ENCODE measurements around the gene SULT1B1.

SULT1B1 gene

GRCh38 chr4:69749771-69750170, 10.6 kb downstream of the SULT1B1 start:
- no peak for TF ChIP-seq CTCF (IDR thresholded peaks at IDR 0.05; ENCODE audit: low read length)
- no peak for TF ChIP-seq EZH2 (IDR thresholded peaks at IDR 0.05; ENCODE audit: borderline replicate concordance, low read length)
- H4K20me1 ChIP-seq (ENCODE audit: insufficient read depth, low read length), result no peaks in the 10 kb centered on the region
- no peak overlapping the region for H3K4me2 ChIP-seq (ENCODE audit: low read length)
- H3K79me2 ChIP-seq (ENCODE audit: insufficient read depth, low read length), result no peaks in the 10 kb centered on the region
- no peaks in the 10 kb centered on the region for H3K36me3 ChIP-seq (ENCODE audit: insufficient read depth, low read length)
- no peak overlapping the region for H3K4me3 ChIP-seq (ENCODE audit: low read depth, low read length, poor library complexity, severe bottlenecking)
- no peaks in the 10 kb centered on the region for H3F3A ChIP-seq (ENCODE audit: insufficient read depth, low read length)
- no peaks in the 10 kb centered on the region for H3K9me2 ChIP-seq (ENCODE audit: low read depth, low read length)
- H3K9ac ChIP-seq (ENCODE audit: low read length), result no peak overlapping the region
- H3K9me3 ChIP-seq (ENCODE audit: low read length), result no peaks in the 10 kb centered on the region
- no peaks in the 10 kb centered on the region for H3K4me1 ChIP-seq (ENCODE audit: insufficient read depth, low read length, severe bottlenecking)
- no peak overlapping the region for H3K27ac ChIP-seq (ENCODE audit: low read depth, low read length, poor library complexity, severe bottlenecking)
- H3K27me3 ChIP-seq (ENCODE audit: insufficient read depth, low read length), result no peaks in the 10 kb centered on the region
- no peak overlapping the region for H2AFZ ChIP-seq (ENCODE audit: low read length)

GRCh38 chr4:69748173-69748572, 12.2 kb downstream of the SULT1B1 start:
- Histone ChIP-seq H3K27ac (ENCODE audit: low read depth, low read length, poor library complexity, severe bottlenecking) (no peak overlapping the region), H3K9me3 (ENCODE audit: low read length) (no peaks in the 10 kb centered on the region), H3K9me2 (ENCODE audit: low read depth, low read length) (no peaks in the 10 kb centered on the region), H3K27me3 (ENCODE audit: insufficient read depth, low read length) (no peaks in the 10 kb centered on the region), H3F3A (ENCODE audit: insufficient read depth, low read length) (no peaks in the 10 kb centered on the region), H3K4me1 (ENCODE audit: insufficient read depth, low read length, severe bottlenecking) (no peaks in the 10 kb centered on the region), H3K36me3 (ENCODE audit: insufficient read depth, low read length) (no peaks in the 10 kb centered on the region), H2AFZ (ENCODE audit: low read length) (no peak overlapping the region), H3K9ac (ENCODE audit: low read length) (no peak overlapping the region), H3K79me2 (ENCODE audit: insufficient read depth, low read length) (no peaks in the 10 kb centered on the region), H3K4me3 (ENCODE audit: low read depth, low read length, poor library complexity, severe bottlenecking) (no peak overlapping the region), H3K4me2 (ENCODE audit: low read length) (no peak overlapping the region), H4K20me1 (ENCODE audit: insufficient read depth, low read length) (no peaks in the 10 kb centered on the region)
- TF ChIP-seq EZH2 (IDR thresholded peaks at IDR 0.05; ENCODE audit: borderline replicate concordance, low read length), result no peak
- no peak for TF ChIP-seq CTCF (IDR thresholded peaks at IDR 0.05; ENCODE audit: low read length)

GRCh38 chr4:69744157-69744478, 16.3 kb downstream of the SULT1B1 start:
- no peak overlapping the region for H3K9ac ChIP-seq (ENCODE audit: low read length)
- H3K4me1 ChIP-seq (ENCODE audit: insufficient read depth, low read length, severe bottlenecking), result no peaks in the 10 kb centered on the region
- no peaks in the 10 kb centered on the region for H3K27me3 ChIP-seq (ENCODE audit: insufficient read depth, low read length)
- H3K27ac ChIP-seq (ENCODE audit: low read depth, low read length, poor library complexity, severe bottlenecking), result no peak overlapping the region
- no peaks in the 10 kb centered on the region for H3K79me2 ChIP-seq (ENCODE audit: insufficient read depth, low read length)
- no peak for TF ChIP-seq CTCF (IDR thresholded peaks at IDR 0.05; ENCODE audit: low read length)
- no peaks in the 10 kb centered on the region for H3K9me2 ChIP-seq (ENCODE audit: low read depth, low read length)
- no peak overlapping the region for H3K4me3 ChIP-seq (ENCODE audit: low read depth, low read length, poor library complexity, severe bottlenecking)
- H3K36me3 ChIP-seq (ENCODE audit: insufficient read depth, low read length), result no peaks in the 10 kb centered on the region
- no peaks in the 10 kb centered on the region for H4K20me1 ChIP-seq (ENCODE audit: insufficient read depth, low read length)
- no peak overlapping the region for H3K4me2 ChIP-seq (ENCODE audit: low read length)
- no peaks in the 10 kb centered on the region for H3K9me3 ChIP-seq (ENCODE audit: low read length)
- H2AFZ ChIP-seq (ENCODE audit: low read length), result no peak overlapping the region
- no peaks in the 10 kb centered on the region for H3F3A ChIP-seq (ENCODE audit: insufficient read depth, low read length)

Measured in OCI-LY1 (cell line).